HepG2 (cell line): ENCODE results near the gene ZNF254. TPM values are rescaled to one million over a fixed set of nuclear protein-coding genes. Genes with fewer than 3 reads are reported as not detected.

ENCODE experiments used
- ATAC-seq: fragments of 200-7000 bp; cut with Tn5 transposase; 3 replicates; pipeline ENCODE4 v1.9.1; 2020; ENCODE audit warnings: mild to moderate bottlenecking, moderate library complexity
- BruUV-seq: library from RNA; stranded (reverse); fragments of 400-500 nt; replicated peaks from 2 replicates; lab custom pipeline; 2021; lab: Mats Ljungman, UMichigan
- CTCF ChIA-PET: fragments of 300-600 bp; formaldehyde crosslinking; extraction: SDS; loops from one replicate; lab custom pipeline; 2021; ENCODE audit warnings: low total read pairs, inconsistent platforms, low intra/inter-chr PET ratio; lab: Yijun Ruan, JAX
- POLR2A ChIA-PET: fragments of 350-600 bp; sonication (Branson Sonifier 250); formaldehyde crosslinking; loops from one replicate; lab custom pipeline; 2020; ENCODE audit warnings: antibody characterized with exemption, inconsistent platforms; lab: Yijun Ruan, JAX
- DNase-seq: peaks from one replicate; pipeline ENCODE4 v3.0.0-alpha.2; 2015; ENCODE audit warnings: low spot score
- FAIRE-seq: peaks from 3 replicates; lab custom pipeline; 2011; peaks lifted over from hg19 to GRCh38; lab: Jason Lieb, UNC
- H2AFZ ChIP-seq: one replicate; pipeline ENCODE4 v1.6.1; 2011; ENCODE audit warnings: low read length, inconsistent platforms
- H3K27ac ChIP-seq: fragments of 300-600 bp; 3 replicates; pipeline ENCODE4 v1.8.0; 2011; ENCODE audit warnings: mixed run types, mild to moderate bottlenecking, mixed read lengths, low read length, inconsistent platforms; ENCODE audit not compliant: insufficient read depth; ENCODE audit errors: extremely low read length
- H3K27me3 ChIP-seq, 2 experiments: fragments of 200-600 bp in 1 of 2; 2 replicates in 1 of 2; 3 replicates in 1 of 2; pipeline versions ENCODE4 v1.6.0 to v1.8.0; 2011; ENCODE audit warnings: low read length in 2 of 2, mild to moderate bottlenecking in 2 of 2, moderate library complexity in 2 of 2, inconsistent platforms in 1 of 2; ENCODE audit not compliant: insufficient read depth in 2 of 2, control insufficient read depth in 1 of 2
- H3K36me3 ChIP-seq, 2 experiments: fragments of 200-600 bp in 1 of 2; replicated peaks in 1 of 2; 2 replicates in 1 of 2; 3 replicates in 1 of 2; pipeline versions ENCODE4 v1.5.1 to v1.8.0; 2011; ENCODE audit warnings: low read length in 2 of 2, inconsistent platforms in 1 of 2; ENCODE audit not compliant: insufficient read depth in 2 of 2, control insufficient read depth in 1 of 2
- H3K4me1 ChIP-seq: 2 replicates; pipeline ENCODE4 v1.5.1; 2012; ENCODE audit warnings: low read length, inconsistent platforms; ENCODE audit not compliant: insufficient read depth
- H3K4me2 ChIP-seq: 2 replicates; pipeline ENCODE4 v1.6.0; 2011; ENCODE audit warnings: low read depth, low read length, inconsistent platforms
- H3K4me3 ChIP-seq, 3 experiments: fragments of 200-600 bp in 1 of 3; sonication (generic), shearing (Covaris generic) in 1 of 3; replicated peaks in 1 of 3; 2 replicates each; pipeline ENCODE4 v1.5.1; 2011 to 2016; ENCODE audit warnings: low read length in 3 of 3, inconsistent platforms in 2 of 3, low read depth in 2 of 3, mild to moderate bottlenecking in 2 of 3, control low read depth in 1 of 3, mixed read lengths in 1 of 3; ENCODE audit not compliant: insufficient read depth in 1 of 3
- H3K79me2 ChIP-seq: one replicate; pipeline ENCODE4 v1.6.1; 2011; ENCODE audit warnings: low read length, inconsistent platforms; ENCODE audit not compliant: insufficient read depth
- H3K9ac ChIP-seq: 2 replicates; pipeline ENCODE4 v1.6.0; 2011; ENCODE audit warnings: mild to moderate bottlenecking, low read depth, low read length, inconsistent platforms; ENCODE audit not compliant: insufficient read depth
- H3K9me3 ChIP-seq: 2 replicates; pipeline ENCODE4 v1.5.1; 2012; ENCODE audit warnings: mild to moderate bottlenecking, low read length
- H4K20me1 ChIP-seq: 2 replicates; pipeline ENCODE4 v1.6.0; 2011; ENCODE audit warnings: inconsistent platforms, mild to moderate bottlenecking, low read length, moderate library complexity; ENCODE audit not compliant: insufficient read depth
- BCLAF1 ChIP-seq: fragments of 450-650 bp; IDR thresholded peaks from 2 replicates; pipeline ENCODE4 v1.6.1; 2017; ENCODE audit warnings: mild to moderate bottlenecking
- HCFC1 ChIP-seq: fragments of 150-350 bp; IDR thresholded peaks from 2 replicates; pipeline ENCODE4 v1.6.1; 2014; ENCODE audit warnings: low read depth, low read length
- HOXD1 ChIP-seq: sonication (generic); formaldehyde crosslinking; IDR thresholded peaks from 2 replicates; pipeline ENCODE4 v1.5.0; 2020; ENCODE audit warnings: missing genetic modification reagents
- KLF11 ChIP-seq: IDR thresholded peaks from 2 replicates; pipeline ENCODE4 v1.6.1; 2016; ENCODE audit warnings: missing compliant biosample characterization
- MED13 ChIP-seq: sonication (generic); formaldehyde crosslinking; IDR thresholded peaks from 2 replicates; pipeline ENCODE4 v1.5.0; 2020; ENCODE audit warnings: missing genetic modification reagents
- SNRNP70 ChIP-seq: fragments of 200-400 bp; formaldehyde crosslinking; IDR thresholded peaks from 2 replicates; pipeline ENCODE4 v1.6.1; 2017; ENCODE audit warnings: mild to moderate bottlenecking, low read depth, low read length, moderate library complexity
- TEF ChIP-seq: sonication (generic); formaldehyde crosslinking; IDR thresholded peaks from 2 replicates; pipeline ENCODE4 v1.5.0; 2020; ENCODE audit warnings: missing genetic modification reagents
- ZFP41 ChIP-seq: sonication (generic); formaldehyde crosslinking; IDR thresholded peaks from 2 replicates; pipeline ENCODE4 v1.4.0; 2020; ENCODE audit warnings: mild to moderate bottlenecking, missing genetic modification reagents, borderline replicate concordance
- ZNF205 ChIP-seq: IDR thresholded peaks from 2 replicates; pipeline ENCODE4 v1.6.1; 2018; ENCODE audit warnings: missing biosample characterization, missing genetic modification reagents
- ZNF318 ChIP-seq: sonication (generic); formaldehyde crosslinking; IDR thresholded peaks from 2 replicates; pipeline ENCODE4 v1.4.0; 2020; ENCODE audit warnings: mild to moderate bottlenecking, missing genetic modification reagents
- ZNF569 ChIP-seq: sonication (generic); formaldehyde crosslinking; IDR thresholded peaks from 2 replicates; pipeline ENCODE4 v1.5.0; 2020; ENCODE audit warnings: mild to moderate bottlenecking, missing genetic modification reagents, moderate library complexity, borderline replicate concordance
- ZNF639 ChIP-seq: conservative IDR thresholded peaks from 2 replicates; pipeline ENCODE4 v1.6.1; 2018; ENCODE audit warnings: missing genetic modification reagents
- ZNF720 ChIP-seq: sonication (generic); formaldehyde crosslinking; IDR thresholded peaks from 2 replicates; pipeline ENCODE4 v1.4.0; 2020; ENCODE audit warnings: missing genetic modification reagents
- WGBS: methylation state at CpG from one replicate; pipeline ENCODE4 v1.1.6; 2017; ENCODE audit warnings: low lambda C conversion rate; 5-methylcytosine and 5-hydroxymethylcytosine counted together
- in situ Hi-C: cut with HindIII; loops from 2 replicates; pipeline ENCODE4 v1.10.0; 2017; ENCODE audit warnings: low pct_unique_long_range_greater_than_20kb; ENCODE audit not compliant: extremely low pct_ligation_motif_present
- intact Hi-C: fragments of 100-400 bp; cut with micrococcal nuclease; formaldehyde crosslinking; loops from one replicate; pipeline ENCODE4 v1.10.0; 2022; ENCODE audit not compliant: unreplicated experiment
- polyA plus RNA-seq, 8 experiments: library from polyadenylated mRNA; depleted of rRNA in 3 of 8; stranded (reverse) in 7 of 8; unstranded in 1 of 8; fragments of >200 nt; fragmentation: Illumina TruSeq in 4 of 8; extraction: Trizol in 4 of 8; gene quantifications; 2 replicates each; pipeline versions ENCODE4 v1.2.1 to v1.2.3, GENCODE V29; 2011 to 2016; ENCODE audit warnings: low read depth in 4 of 8, missing spikeins in 1 of 8, mixed read lengths in 1 of 8; ENCODE audit not compliant: insufficient read depth in 1 of 8
- total RNA-seq, 5 experiments: library from RNA; depleted of rRNA; stranded (reverse); fragments of >200 nt; fragmentation: Illumina TruSeq; extraction: Trizol; gene quantifications; 2 replicates each; pipeline ENCODE4 v1.2.3, GENCODE V29; 2016; ENCODE audit warnings: low read depth in 1 of 5

The ZNF254 gene
- total and polyA plus RNA-seq, 2 of the 13 experiments (the other 11 are each of a cell fraction or from before 2014, with no cell fraction given) = 2.6 to 4.6 TPM

GRCh38 chr19:24173882-24174281 lies 86.9 kb downstream of the ZNF254 start:
- in situ Hi-C loops (no loop called here), intact Hi-C loops (no loop called here)
- peaks cover 67% of the 10 kb centered on the region for H3K9me3 ChIP-seq
- no peaks in the 10 kb centered on the region for H3K27me3 ChIP-seq
- H3K4me1 ChIP-seq = no peaks in the 10 kb centered on the region
- H3K79me2 ChIP-seq = no peaks in the 10 kb centered on the region
- H4K20me1 ChIP-seq = no peaks in the 10 kb centered on the region
- WGBS = 42% methylated on average over 2 of the region's 2 CpGs
- ChIA-PET POLR2A (no interaction called here), CTCF (no interaction called here)
- no peaks in the 10 kb centered on the region for H3K36me3 ChIP-seq
- FAIRE-seq (no peak), DNase-seq (no peak), ATAC-seq (no peak)
- no peak overlapping the region for H3K4me3 ChIP-seq
- no peak overlapping the region for H2AFZ ChIP-seq
- no peak overlapping the region for H3K4me2 ChIP-seq
- no peak overlapping the region for H3K27ac ChIP-seq
- BruUV-seq = no TSS peak
- no peak overlapping the region for H3K9ac ChIP-seq
- TF ChIP-seq TEF (no peak), ZNF639 (CRISPR knock-in tag) (no peak), KLF11 (no peak), HOXD1 (CRISPR knock-in tag) (no peak), ZNF569 (no peak), ZNF720 (CRISPR knock-in tag) (no peak), BCLAF1 (no peak), ZFP41 (CRISPR knock-in tag) (no peak), HCFC1 (no peak), SNRNP70 (no peak), MED13 (CRISPR knock-in tag) (no peak), ZNF318 (no peak), ZNF205 (CRISPR knock-in tag) (no peak)
